ENCODE data around the gene DDX11. TPM values are rescaled to one million over a fixed set of nuclear protein-coding genes. Genes with fewer than 3 reads are reported as not detected.
"Not testable (repeated sequence)": the region's sequence is repeated elsewhere in the genome, so short reads cannot be mapped to it uniquely, and the experiment has no call there.

Gene DDX11
- total RNA-seq, 1 experiment from 2014 or later, result 48.7 TPM

DNA sequence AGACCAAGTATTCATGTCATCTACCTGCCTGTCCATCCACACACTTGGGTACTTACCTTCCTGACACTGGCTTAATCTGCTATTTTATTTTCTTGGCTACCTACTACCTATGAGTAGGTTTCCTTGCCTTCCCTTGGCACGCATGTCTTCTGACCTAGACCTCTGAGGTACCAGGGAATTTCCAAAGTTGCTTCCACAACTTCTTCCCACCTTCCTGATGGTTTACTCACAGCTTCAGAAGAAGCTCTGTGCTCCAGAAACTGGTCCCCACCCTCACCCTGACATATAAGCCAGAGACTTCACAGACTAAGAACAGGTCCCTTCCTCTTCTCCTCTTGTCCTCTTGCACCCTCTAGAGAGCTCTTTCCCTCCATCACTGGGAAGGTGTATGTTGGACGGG, 35.7 kb upstream of the DDX11 start:
- CTCF ChIA-PET, result interaction anchor here (0.7 to 1.1 kb wide), 3 partner anchors 14 to 843 kb away, joined by 3 to 4 read pairs (median 4); no protein-coding TSS in a partner anchor
- TF ChIP-seq, protein P1, sequence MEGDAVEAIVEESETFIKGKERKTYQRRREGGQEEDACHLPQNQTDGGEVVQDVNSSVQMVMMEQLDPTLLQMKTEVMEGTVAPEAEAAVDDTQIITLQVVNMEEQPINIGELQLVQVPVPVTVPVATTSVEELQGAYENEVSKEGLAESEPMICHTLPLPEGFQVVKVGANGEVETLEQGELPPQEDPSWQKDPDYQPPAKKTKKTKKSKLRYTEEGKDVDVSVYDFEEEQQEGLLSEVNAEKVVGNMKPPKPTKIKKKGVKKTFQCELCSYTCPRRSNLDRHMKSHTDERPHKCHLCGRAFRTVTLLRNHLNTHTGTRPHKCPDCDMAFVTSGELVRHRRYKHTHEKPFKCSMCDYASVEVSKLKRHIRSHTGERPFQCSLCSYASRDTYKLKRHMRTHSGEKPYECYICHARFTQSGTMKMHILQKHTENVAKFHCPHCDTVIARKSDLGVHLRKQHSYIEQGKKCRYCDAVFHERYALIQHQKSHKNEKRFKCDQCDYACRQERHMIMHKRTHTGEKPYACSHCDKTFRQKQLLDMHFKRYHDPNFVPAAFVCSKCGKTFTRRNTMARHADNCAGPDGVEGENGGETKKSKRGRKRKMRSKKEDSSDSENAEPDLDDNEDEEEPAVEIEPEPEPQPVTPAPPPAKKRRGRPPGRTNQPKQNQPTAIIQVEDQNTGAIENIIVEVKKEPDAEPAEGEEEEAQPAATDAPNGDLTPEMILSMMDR (IDR thresholded peaks at IDR 0.05; ENCODE audit: unreplicated experiment), result no peak
- POLR2A ChIA-PET, result interaction anchor here (1.0 kb wide), 1 partner anchor 18 kb away, joined by 3 read pairs; no protein-coding TSS in a partner anchor
- Mint-ChIP-seq H3K27me3 (ENCODE audit: insufficient read depth, unreplicated experiment) (peaks cover 21% of the 10 kb centered on the region), H3K9me3 (ENCODE audit: unreplicated experiment) (no peaks in the 10 kb centered on the region), H3K4me1 (ENCODE audit: insufficient read depth, unreplicated experiment) (no peaks in the 10 kb centered on the region), H3K4me3 (ENCODE audit: unreplicated experiment) (no peak overlapping the region), H3K36me3 (ENCODE audit: insufficient read depth, unreplicated experiment) (no peaks in the 10 kb centered on the region), H3K27ac (ENCODE audit: low read depth, unreplicated experiment) (peak overlapping the region; percentile 49)
- intact Hi-C loops (cut with micrococcal nuclease), result no loop called here
- peak; percentile 3 for DNase-seq (ENCODE audit: unreplicated experiment)
- BruUV-seq (replicated peaks), result no TSS peak

DNA sequence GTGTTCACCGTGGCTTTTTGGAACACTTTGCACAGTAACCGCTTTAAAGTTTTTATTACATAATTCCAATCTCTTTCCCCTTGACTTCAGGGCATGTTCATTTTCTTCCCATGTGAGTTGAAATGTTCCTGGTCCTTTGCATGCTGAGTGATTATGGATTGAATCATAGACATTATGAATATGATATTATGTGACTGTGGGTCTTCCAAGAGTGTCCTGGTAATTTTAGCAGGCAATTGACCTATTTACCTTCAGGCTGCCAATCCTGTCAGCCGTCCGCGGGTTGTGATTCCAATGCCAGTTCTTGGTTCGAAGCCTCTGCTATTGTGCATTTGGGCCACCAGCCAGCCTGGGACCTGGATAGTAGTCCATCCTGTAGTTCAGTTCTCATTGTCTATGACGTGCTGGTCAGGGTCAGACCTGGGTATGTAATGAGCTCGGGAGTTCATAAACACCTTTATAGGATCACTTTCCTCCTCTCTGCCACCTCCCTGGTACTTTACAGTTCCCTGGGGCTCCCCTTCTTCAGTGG, 32.6 kb upstream of the DDX11 start:
- TF ChIP-seq, protein P1 (IDR thresholded peaks at IDR 0.05; ENCODE audit: unreplicated experiment), result no peak
- no peak for DNase-seq (ENCODE audit: unreplicated experiment)
- Mint-ChIP-seq H3K4me3 (ENCODE audit: unreplicated experiment) (no peak overlapping the region), H3K36me3 (ENCODE audit: insufficient read depth, unreplicated experiment) (no peaks in the 10 kb centered on the region), H3K4me1 (ENCODE audit: insufficient read depth, unreplicated experiment) (no peaks in the 10 kb centered on the region), H3K27ac (ENCODE audit: low read depth, unreplicated experiment) (no peak overlapping the region), H3K9me3 (ENCODE audit: unreplicated experiment) (no peaks in the 10 kb centered on the region), H3K27me3 (ENCODE audit: insufficient read depth, unreplicated experiment) (peaks cover 34% of the 10 kb centered on the region)
- CTCF ChIA-PET, result no interaction called here
- intact Hi-C loops (cut with micrococcal nuclease), result no loop called here
- BruUV-seq (replicated peaks), result no TSS peak
- POLR2A ChIA-PET, result interaction anchor here (1.1 kb wide), 1 partner anchor 15 kb away, joined by 6 read pairs; no protein-coding TSS in a partner anchor

DNA sequence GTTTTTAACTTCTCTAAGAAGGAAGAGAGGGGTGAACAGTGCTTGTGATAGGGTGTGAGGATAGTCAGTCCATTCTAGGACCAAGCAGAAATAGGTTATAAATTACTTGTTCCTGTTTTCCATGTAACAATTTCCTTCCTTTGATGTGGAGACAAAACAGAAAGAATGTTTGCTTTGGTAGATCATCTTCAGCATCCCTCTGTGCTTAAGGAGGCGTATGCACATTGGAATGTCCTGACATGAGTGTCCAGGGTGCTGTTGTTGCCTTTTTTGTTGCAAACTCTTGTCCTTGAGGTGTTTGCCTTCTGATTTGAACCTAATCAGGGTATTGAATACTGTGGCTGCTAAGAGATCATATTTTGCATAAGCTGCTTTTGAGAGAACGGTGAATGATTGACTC, 23.5 kb upstream of the DDX11 start:
- H3K9me3 Mint-ChIP-seq (ENCODE audit: unreplicated experiment); H3K27me3 Mint-ChIP-seq (ENCODE audit: insufficient read depth, unreplicated experiment); POLR2A ChIA-PET; H3K27ac Mint-ChIP-seq (ENCODE audit: low read depth, unreplicated experiment); CTCF ChIA-PET; DNase-seq (ENCODE audit: unreplicated experiment); H3K4me1 Mint-ChIP-seq (ENCODE audit: insufficient read depth, unreplicated experiment); H3K36me3 Mint-ChIP-seq (ENCODE audit: insufficient read depth, unreplicated experiment); intact Hi-C loops (cut with micrococcal nuclease); BruUV-seq (replicated peaks); H3K4me3 Mint-ChIP-seq (ENCODE audit: unreplicated experiment): not testable (repeated sequence)

DNA sequence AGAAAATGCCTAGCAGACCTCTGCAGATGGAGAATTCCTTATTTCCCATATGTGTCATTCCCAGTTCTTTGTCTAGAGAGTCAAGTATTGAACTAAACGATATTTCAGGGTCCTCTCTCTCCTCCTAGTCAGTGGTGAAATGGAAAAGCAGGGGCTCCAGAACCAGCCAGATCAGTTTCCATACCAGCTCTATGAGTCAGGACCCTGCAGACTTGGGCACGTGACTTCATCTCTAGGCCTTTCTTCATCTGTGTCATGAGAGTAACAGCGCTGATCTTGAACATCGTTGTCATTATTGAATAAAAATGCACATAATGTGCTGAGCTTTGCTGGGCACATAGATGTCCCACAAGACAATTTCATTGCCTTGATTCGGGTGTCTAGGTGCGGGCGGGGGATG, 23.1 kb upstream of the DDX11 start:
- CTCF ChIA-PET; intact Hi-C loops (cut with micrococcal nuclease); H3K4me3 Mint-ChIP-seq (ENCODE audit: unreplicated experiment); POLR2A ChIA-PET; H3K36me3 Mint-ChIP-seq (ENCODE audit: insufficient read depth, unreplicated experiment); BruUV-seq (replicated peaks); H3K9me3 Mint-ChIP-seq (ENCODE audit: unreplicated experiment); H3K27me3 Mint-ChIP-seq (ENCODE audit: insufficient read depth, unreplicated experiment); H3K4me1 Mint-ChIP-seq (ENCODE audit: insufficient read depth, unreplicated experiment); H3K27ac Mint-ChIP-seq (ENCODE audit: low read depth, unreplicated experiment): not testable (repeated sequence)
- DNase-seq (ENCODE audit: unreplicated experiment), result peak; percentile 22

DNA sequence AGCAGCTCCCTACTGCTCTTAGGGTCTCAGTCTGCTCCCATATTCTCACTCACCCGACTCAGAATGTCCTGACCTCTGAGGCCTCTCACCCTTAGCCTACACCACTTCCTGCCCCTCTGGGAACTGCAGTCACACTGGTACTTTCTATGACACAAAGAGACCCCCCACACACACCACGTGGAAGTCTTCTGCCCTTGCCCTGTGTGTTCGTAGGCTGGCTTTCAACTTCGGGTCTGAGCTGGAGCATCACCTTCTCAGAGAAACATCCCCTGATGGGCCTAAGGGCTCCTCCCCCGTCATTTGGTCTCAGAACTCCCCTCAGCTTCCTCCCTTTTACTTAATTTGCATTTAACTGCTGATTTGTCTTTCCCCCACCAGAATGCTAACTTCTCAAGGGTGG, 22.0 kb upstream of the DDX11 start:
- CTCF ChIA-PET; H3K4me1 Mint-ChIP-seq (ENCODE audit: insufficient read depth, unreplicated experiment); intact Hi-C loops (cut with micrococcal nuclease); POLR2A ChIA-PET; H3K27ac Mint-ChIP-seq (ENCODE audit: low read depth, unreplicated experiment); DNase-seq (ENCODE audit: unreplicated experiment); H3K36me3 Mint-ChIP-seq (ENCODE audit: insufficient read depth, unreplicated experiment); H3K9me3 Mint-ChIP-seq (ENCODE audit: unreplicated experiment); BruUV-seq (replicated peaks); H3K4me3 Mint-ChIP-seq (ENCODE audit: unreplicated experiment); H3K27me3 Mint-ChIP-seq (ENCODE audit: insufficient read depth, unreplicated experiment): not testable (repeated sequence)

DNA sequence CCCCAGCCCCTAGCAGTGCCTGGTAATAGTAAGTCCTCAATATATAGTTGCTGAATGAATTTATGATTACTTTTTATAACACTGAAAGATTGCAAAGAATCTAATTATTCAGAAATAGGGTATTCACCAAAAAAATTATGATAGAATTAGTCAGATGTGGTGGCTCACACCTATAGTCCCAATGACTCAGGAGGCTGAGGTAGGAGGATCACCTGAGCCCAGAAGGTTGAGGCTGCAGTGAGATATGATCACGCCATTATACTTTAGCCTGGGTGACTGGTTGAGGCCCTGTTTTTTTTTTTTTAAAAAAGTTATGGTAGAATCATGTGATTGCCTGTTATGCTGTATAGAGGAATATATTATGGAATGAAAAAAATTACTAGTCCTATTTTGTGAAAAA, 21.5 kb upstream of the DDX11 start:
- H3K36me3 Mint-ChIP-seq (ENCODE audit: insufficient read depth, unreplicated experiment); intact Hi-C loops (cut with micrococcal nuclease); DNase-seq (ENCODE audit: unreplicated experiment); H3K4me3 Mint-ChIP-seq (ENCODE audit: unreplicated experiment); POLR2A ChIA-PET; H3K27ac Mint-ChIP-seq (ENCODE audit: low read depth, unreplicated experiment); H3K4me1 Mint-ChIP-seq (ENCODE audit: insufficient read depth, unreplicated experiment); H3K9me3 Mint-ChIP-seq (ENCODE audit: unreplicated experiment); H3K27me3 Mint-ChIP-seq (ENCODE audit: insufficient read depth, unreplicated experiment); BruUV-seq (replicated peaks): not testable (repeated sequence)
- CTCF ChIA-PET, result interaction anchor here (0.6 to 2.0 kb wide), 2 partner anchors 202 to 222 kb away, joined by 3 to 6 read pairs; no protein-coding TSS in a partner anchor

DNA sequence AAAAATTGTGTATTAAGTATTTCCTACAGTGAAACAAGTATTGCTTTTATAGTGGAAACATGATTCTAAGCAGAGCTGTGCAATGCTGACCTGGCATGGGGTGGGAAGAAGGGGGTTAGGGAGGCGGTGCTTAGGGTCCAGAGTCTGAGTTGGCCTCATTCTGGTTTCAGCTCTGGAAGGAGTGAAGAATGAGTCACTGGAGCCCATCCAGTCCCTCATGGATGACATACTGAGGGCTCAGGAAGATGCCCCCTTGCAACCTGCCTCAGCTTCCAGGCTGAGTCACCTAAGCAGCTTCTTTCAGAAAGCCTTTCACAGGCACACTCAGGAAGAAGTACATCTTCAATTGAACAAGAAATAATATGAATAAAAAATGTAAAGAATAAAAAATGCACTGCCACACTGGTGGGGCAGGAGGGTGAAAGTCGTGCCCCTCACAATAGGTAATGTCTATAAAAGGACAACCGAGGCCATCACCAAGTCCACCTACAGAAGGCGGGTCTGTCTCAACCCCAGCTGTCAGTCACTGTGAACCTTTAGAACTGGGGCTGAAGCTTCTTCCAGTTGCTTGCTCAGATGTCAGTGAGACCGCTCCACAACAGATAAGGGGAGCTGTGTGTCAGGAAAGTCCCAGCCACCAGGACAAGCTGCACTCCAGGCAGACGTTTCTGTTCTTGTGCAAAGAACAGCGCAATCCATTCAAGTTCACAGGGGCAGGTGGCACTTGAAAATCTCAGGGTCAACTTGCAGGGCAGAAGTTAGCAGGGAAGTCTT, 20.8 kb upstream of the DDX11 start:
- BruUV-seq (replicated peaks); H3K36me3 Mint-ChIP-seq (ENCODE audit: insufficient read depth, unreplicated experiment); H3K4me1 Mint-ChIP-seq (ENCODE audit: insufficient read depth, unreplicated experiment); intact Hi-C loops (cut with micrococcal nuclease); H3K27ac Mint-ChIP-seq (ENCODE audit: low read depth, unreplicated experiment); H3K9me3 Mint-ChIP-seq (ENCODE audit: unreplicated experiment); H3K27me3 Mint-ChIP-seq (ENCODE audit: insufficient read depth, unreplicated experiment); POLR2A ChIA-PET; H3K4me3 Mint-ChIP-seq (ENCODE audit: unreplicated experiment): not testable (repeated sequence)
- peak; percentile 36 for DNase-seq (ENCODE audit: unreplicated experiment)
- CTCF ChIA-PET, result interaction anchor here (0.6 to 2.0 kb wide), 3 partner anchors 201 to 222 kb away, joined by 3 to 6 read pairs (median 5); no protein-coding TSS in a partner anchor
